ENCODE results near the gene ADAMTS9. TPM values are rescaled to one million over a fixed set of nuclear protein-coding genes. Genes with fewer than 3 reads are reported as not detected.

The ADAMTS9 gene
- total RNA-seq, 3 donors from 2014 or later (not counting 1 experiment from before 2014, with no cell fraction given): not detected

DNA sequence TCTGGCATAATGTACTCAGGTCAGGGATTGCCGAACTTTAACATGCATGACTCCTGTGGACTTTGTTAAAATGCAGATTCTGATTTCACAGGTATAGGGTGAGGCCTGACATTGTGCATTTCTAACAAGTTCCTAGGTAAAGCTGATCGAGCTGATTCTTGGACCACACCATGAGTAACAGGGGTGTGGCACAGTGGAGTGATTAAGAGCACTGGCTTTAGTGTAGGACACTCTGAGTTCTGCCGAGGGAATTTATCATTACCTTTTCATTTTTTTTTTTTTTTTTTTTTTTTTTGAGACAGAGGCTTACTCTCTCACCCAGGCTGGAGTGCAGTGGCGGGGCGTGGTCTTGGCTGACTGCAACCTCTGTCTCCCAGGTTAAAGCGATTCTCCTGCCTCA lies 169.3 kb downstream of the ADAMTS9 start:
- Mint-ChIP-seq H3K27me3 (ENCODE audit: low read depth in 2 of 2) (no peaks in the 10 kb centered on the region), H3K27ac (no peak overlapping the region), H3K4me3 (no peak overlapping the region), H3K4me1 (no peaks in the 10 kb centered on the region), H3K9me3 (peaks cover 4 to 5% of the 10 kb centered on the region in 2 donors), H3K36me3 (no peaks in the 10 kb centered on the region)
- TF ChIP-seq, protein P1, sequence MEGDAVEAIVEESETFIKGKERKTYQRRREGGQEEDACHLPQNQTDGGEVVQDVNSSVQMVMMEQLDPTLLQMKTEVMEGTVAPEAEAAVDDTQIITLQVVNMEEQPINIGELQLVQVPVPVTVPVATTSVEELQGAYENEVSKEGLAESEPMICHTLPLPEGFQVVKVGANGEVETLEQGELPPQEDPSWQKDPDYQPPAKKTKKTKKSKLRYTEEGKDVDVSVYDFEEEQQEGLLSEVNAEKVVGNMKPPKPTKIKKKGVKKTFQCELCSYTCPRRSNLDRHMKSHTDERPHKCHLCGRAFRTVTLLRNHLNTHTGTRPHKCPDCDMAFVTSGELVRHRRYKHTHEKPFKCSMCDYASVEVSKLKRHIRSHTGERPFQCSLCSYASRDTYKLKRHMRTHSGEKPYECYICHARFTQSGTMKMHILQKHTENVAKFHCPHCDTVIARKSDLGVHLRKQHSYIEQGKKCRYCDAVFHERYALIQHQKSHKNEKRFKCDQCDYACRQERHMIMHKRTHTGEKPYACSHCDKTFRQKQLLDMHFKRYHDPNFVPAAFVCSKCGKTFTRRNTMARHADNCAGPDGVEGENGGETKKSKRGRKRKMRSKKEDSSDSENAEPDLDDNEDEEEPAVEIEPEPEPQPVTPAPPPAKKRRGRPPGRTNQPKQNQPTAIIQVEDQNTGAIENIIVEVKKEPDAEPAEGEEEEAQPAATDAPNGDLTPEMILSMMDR (IDR thresholded peaks at IDR 0.05): no peak
- intact Hi-C loops (cut with micrococcal nuclease): no loop called here
- Histone ChIP-seq H3K4me3 (ENCODE audit: low read length) (no peak overlapping the region), H3K27ac (ENCODE audit: low read length) (no peak overlapping the region), H3K36me3 (ENCODE audit: control insufficient read depth, insufficient read depth, low read length) (no peaks in the 10 kb centered on the region), H3K4me1 (ENCODE audit: control insufficient read depth, insufficient read depth, low read length) (no peaks in the 10 kb centered on the region), H3K27me3 (ENCODE audit: control insufficient read depth, insufficient read depth, low read length) (no peaks in the 10 kb centered on the region), H3K9me3 (ENCODE audit: control insufficient read depth, insufficient read depth, low read length) (no peaks in the 10 kb centered on the region)
- no peak for ATAC-seq
- DNase-seq: no peak
- 90% methylated on average over 5 of the region's 6 CpGs for WGBS (ENCODE audit: insufficient coverage)

DNA sequence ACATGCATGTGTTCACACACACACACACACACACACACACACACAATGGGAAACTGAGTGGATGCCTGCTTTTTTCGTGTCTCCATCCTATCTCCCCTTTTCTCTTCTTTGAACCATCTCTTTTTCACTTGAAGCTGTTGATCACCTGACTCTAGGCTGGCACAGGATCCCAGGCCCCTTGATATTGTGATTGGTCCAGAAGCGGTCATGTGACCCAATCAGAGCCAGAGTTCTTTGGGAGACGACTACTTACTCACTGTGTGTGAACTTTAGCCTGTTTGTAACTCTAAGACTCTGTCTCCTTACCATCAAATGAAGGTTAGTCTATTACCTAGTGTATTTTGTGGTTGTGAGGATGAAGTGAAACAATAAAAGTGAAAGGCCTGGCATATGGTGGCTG lies 172.9 kb downstream of the ADAMTS9 start:
- TF ChIP-seq, protein P1 (IDR thresholded peaks at IDR 0.05): no peak
- no peaks in the 10 kb centered on the region for H3K4me1 ChIP-seq (ENCODE audit: control insufficient read depth, insufficient read depth, low read length)
- ATAC-seq (no peak), DNase-seq (no peak)
- H3K27ac ChIP-seq (ENCODE audit: low read length): no peak overlapping the region
- no peak overlapping the region for H3K4me3 ChIP-seq (ENCODE audit: low read length)
- H3K27me3 ChIP-seq (ENCODE audit: control insufficient read depth, insufficient read depth, low read length): no peaks in the 10 kb centered on the region
- H3K27ac Mint-ChIP-seq: no peak overlapping the region
- no peaks in the 10 kb centered on the region for H3K9me3 ChIP-seq (ENCODE audit: control insufficient read depth, insufficient read depth, low read length)
- H3K36me3 Mint-ChIP-seq: no peaks in the 10 kb centered on the region
- H3K4me3 Mint-ChIP-seq: no peak overlapping the region
- H3K4me1 Mint-ChIP-seq: no peaks in the 10 kb centered on the region
- peaks cover 2% of the 10 kb centered on the region in 2 donors for H3K9me3 Mint-ChIP-seq
- 73% methylated on average over 3 of the region's 3 CpGs for WGBS (ENCODE audit: insufficient coverage)
- H3K36me3 ChIP-seq (ENCODE audit: control insufficient read depth, insufficient read depth, low read length): no peaks in the 10 kb centered on the region
- no peaks in the 10 kb centered on the region for H3K27me3 Mint-ChIP-seq (ENCODE audit: low read depth in 2 of 2)
- intact Hi-C loops (cut with micrococcal nuclease): no loop called here

DNA sequence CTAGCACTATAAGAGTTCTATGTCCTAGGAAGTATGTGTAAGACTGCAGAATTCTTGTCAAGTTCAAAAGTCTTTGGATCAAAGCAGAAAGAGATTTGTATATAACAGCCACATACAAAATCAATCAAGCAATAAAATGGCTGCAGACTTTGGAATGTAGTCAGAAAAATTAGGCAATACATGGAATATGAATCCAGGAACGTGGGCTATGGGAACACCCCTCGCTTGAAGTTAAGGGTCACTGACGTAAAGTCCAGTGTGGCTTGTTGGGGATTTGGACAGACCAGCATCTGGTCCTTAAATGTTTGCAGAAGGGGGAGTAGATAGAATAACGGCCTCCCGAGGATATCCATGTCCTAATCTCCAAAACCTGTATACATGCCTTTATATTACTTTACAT lies 178.6 kb downstream of the ADAMTS9 start:
- intact Hi-C loops (cut with micrococcal nuclease): no loop called here
- no peak overlapping the region for H3K27ac Mint-ChIP-seq
- H3K27ac ChIP-seq (ENCODE audit: low read length): no peak overlapping the region
- H3K27me3 Mint-ChIP-seq (ENCODE audit: low read depth in 2 of 2): no peaks in the 10 kb centered on the region
- WGBS (ENCODE audit: insufficient coverage): 87% methylated on average over 3 of the region's 5 CpGs
- peaks cover 2% of the 10 kb centered on the region in 2 donors for H3K9me3 Mint-ChIP-seq
- TF ChIP-seq, protein P1 (IDR thresholded peaks at IDR 0.05): no peak
- no peak overlapping the region for H3K4me3 Mint-ChIP-seq
- no peaks in the 10 kb centered on the region for H3K36me3 Mint-ChIP-seq
- H3K4me1 Mint-ChIP-seq: no peaks in the 10 kb centered on the region
- no peak for DNase-seq
- no peak overlapping the region for H3K4me3 ChIP-seq (ENCODE audit: low read length)
- H3K27me3 ChIP-seq (ENCODE audit: control insufficient read depth, insufficient read depth, low read length): no peaks in the 10 kb centered on the region
- H3K4me1 ChIP-seq (ENCODE audit: control insufficient read depth, insufficient read depth, low read length): no peaks in the 10 kb centered on the region
- H3K36me3 ChIP-seq (ENCODE audit: control insufficient read depth, insufficient read depth, low read length): no peaks in the 10 kb centered on the region
- ATAC-seq: no peak
- no peaks in the 10 kb centered on the region for H3K9me3 ChIP-seq (ENCODE audit: control insufficient read depth, insufficient read depth, low read length)

DNA sequence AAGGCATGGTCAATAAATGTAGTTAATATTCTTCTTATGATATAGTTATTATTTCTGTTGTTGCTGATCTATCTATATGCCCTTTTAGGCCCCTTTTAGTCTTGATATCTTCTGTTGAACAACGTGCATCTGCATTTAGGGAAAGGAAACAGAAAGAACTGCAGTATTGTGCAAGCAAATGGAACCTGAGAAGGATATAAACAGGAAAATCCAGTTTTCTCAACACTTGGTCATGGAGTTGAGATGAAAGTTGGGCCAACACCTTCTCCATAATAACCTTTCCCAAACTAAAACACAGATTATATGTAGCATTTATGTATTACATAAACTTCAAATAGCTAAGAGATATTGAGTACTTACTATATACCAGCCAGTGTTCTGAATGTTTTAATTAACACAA lies 179.7 kb downstream of the ADAMTS9 start:
- Mint-ChIP-seq H3K36me3 (no peaks in the 10 kb centered on the region), H3K27ac (no peak overlapping the region), H3K4me3 (no peak overlapping the region), H3K4me1 (no peaks in the 10 kb centered on the region), H3K9me3 (peaks cover 2% of the 10 kb centered on the region in 2 donors), H3K27me3 (ENCODE audit: low read depth in 2 of 2) (no peaks in the 10 kb centered on the region)
- H3K27me3 ChIP-seq (ENCODE audit: control insufficient read depth, insufficient read depth, low read length): no peaks in the 10 kb centered on the region
- TF ChIP-seq, protein P1 (IDR thresholded peaks at IDR 0.05): no peak
- H3K9me3 ChIP-seq (ENCODE audit: control insufficient read depth, insufficient read depth, low read length): no peaks in the 10 kb centered on the region
- 63% methylated on average over 1 of the region's 1 CpG for WGBS (ENCODE audit: insufficient coverage)
- ATAC-seq (no peak), DNase-seq (no peak)
- no peaks in the 10 kb centered on the region for H3K36me3 ChIP-seq (ENCODE audit: control insufficient read depth, insufficient read depth, low read length)
- no peaks in the 10 kb centered on the region for H3K4me1 ChIP-seq (ENCODE audit: control insufficient read depth, insufficient read depth, low read length)
- no peak overlapping the region for H3K27ac ChIP-seq (ENCODE audit: low read length)
- no peak overlapping the region for H3K4me3 ChIP-seq (ENCODE audit: low read length)
- intact Hi-C loops (cut with micrococcal nuclease): no loop called here
